GM13977 (cell line): Measurements from ENCODE around the gene ATP13A3.

Source experiments
- DNase-seq: peaks from one replicate; pipeline ENCODE4 v3.0.0; 2012; ENCODE audit warnings: low spot score
- CTCF ChIP-seq: IDR thresholded peaks from 2 replicates; pipeline ENCODE4 v1.5.1; 2012; ENCODE audit warnings: mild to moderate bottlenecking, control low read depth; ENCODE audit not compliant: insufficient read depth; ENCODE audit errors: extremely low read depth, missing control alignments
- in situ Hi-C: fragments of 300-500 bp; cut with MboI; formaldehyde crosslinking; loops from one replicate; pipeline ENCODE4 v1.12.0; 2022; ENCODE audit warnings: low sequenced_read_pairs, low pct_unique_long_range_greater_than_20kb, mixed read lengths, inconsistent platforms; ENCODE audit not compliant: unreplicated experiment

Gene ATP13A3

DNA sequence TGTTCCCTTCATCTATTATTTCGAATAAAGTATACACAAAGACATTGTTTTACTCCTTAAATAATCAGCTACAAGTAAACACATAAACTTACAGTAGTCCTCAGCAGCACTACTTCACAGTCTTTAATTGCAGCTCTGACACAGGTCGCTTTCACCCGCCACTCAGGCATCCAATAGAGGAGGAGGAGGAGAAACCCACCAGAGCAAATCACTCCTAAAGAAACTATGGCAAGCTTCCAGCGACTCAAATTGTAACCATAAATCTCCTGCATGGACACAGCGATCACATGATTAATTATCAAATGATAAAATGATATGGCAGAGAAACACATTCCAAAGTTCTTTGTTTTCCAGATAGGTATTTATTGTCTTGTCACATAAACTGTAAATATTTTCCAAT lies 26.2 kb downstream of the ATP13A3 start:
- in situ Hi-C loops, result no loop called here
- TF ChIP-seq CTCF, result no peak
- DNase-seq, result no peak

GRCh38 chr3:194458131-194458530 lies 28.7 kb downstream of the ATP13A3 start:
- no peak for TF ChIP-seq CTCF
- in situ Hi-C loops, result no loop called here
- no peak for DNase-seq

DNA sequence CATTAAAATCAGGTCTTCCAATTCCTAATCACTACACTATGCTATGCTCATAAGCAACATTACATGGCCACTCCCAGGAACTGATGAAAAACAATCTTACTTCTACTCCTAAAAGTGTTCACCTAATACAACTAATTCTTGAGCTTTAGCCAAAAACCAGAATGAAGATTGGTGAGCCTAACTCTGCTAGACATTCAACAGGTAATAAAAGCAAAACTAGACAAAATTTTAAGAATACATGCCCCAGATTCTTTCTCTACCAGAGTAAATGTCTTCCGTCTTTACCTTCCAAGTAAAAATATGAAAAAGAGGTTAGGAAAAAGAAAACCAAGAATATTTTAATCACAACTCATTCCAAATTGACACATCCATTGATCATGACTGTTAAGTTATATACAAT lies 31.3 kb downstream of the ATP13A3 start:
- no peak for TF ChIP-seq CTCF
- in situ Hi-C loops, result no loop called here

GRCh38 chr3:194450341-194450740 lies 36.5 kb downstream of the ATP13A3 start:
- in situ Hi-C loops, result no loop called here
- DNase-seq, result no peak
- TF ChIP-seq CTCF, result no peak

More for the DNA sequence above, 31.3 kb downstream of the ATP13A3 start:
- no peak for DNase-seq

- TF ChIP-seq CTCF, result no peak
- in situ Hi-C loops, result no loop called here
- DNase-seq, result no peak
Measured at GRCh38 chr3:194449913-194450312, 36.9 kb downstream of the ATP13A3 start.

DNA sequence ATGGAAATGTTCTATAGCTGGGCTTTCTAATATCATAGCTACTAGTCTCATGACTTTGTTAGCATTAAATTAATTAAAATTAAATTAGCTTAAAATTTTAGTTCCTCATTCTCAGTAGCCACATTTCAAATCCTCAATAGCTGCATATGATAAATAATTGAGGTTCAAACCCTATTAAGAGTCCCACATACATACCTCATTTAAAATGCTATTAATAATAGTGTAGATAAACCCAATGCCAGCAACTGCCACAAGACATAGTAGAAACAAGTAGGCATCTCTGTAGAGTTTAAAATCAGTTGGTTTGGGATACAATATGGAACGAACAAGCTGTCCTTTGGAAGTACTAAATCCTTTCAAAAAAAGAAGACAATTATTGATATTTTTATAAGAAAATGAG lies 39.1 kb downstream of the ATP13A3 start:
- TF ChIP-seq CTCF, result no peak
- in situ Hi-C loops, result no loop called here
- no peak for DNase-seq

GRCh38 chr3:194447161-194447560 lies 39.6 kb downstream of the ATP13A3 start:
- in situ Hi-C loops, result no loop called here
- DNase-seq, result no peak
- TF ChIP-seq CTCF, result no peak
